SK-N-SH (cell line): ENCODE measurements around the gene CADPS2.

Experiments
- CTCF ChIP-seq: fragments of 200-600 bp; sonication (generic); IDR thresholded peaks from 2 replicates; pipeline ENCODE4 v1.6.1; 2017; ENCODE audit warnings: antibody characterized with exemption, mild to moderate bottlenecking, moderate library complexity
- EP300 ChIP-seq, 2 experiments: IDR thresholded peaks; 2 replicates each; pipeline versions ENCODE4 v1.4.0 to v1.6.1; 2012; ENCODE audit warnings: borderline replicate concordance in 1 of 2, low read depth in 1 of 2, low read length in 1 of 2
- EZH2phosphoT487 ChIP-seq: fragments of 200-600 bp; sonication (generic); IDR thresholded peaks from 2 replicates; pipeline ENCODE4 v1.6.1; 2017; ENCODE audit warnings: low read depth, mixed run types, mild to moderate bottlenecking, antibody characterized with exemption, moderate library complexity, borderline replicate concordance
- MEF2A ChIP-seq: IDR thresholded peaks from 2 replicates; pipeline ENCODE4 v1.4.0; 2012; ENCODE audit warnings: low read depth, borderline replicate concordance
- POLR2AphosphoS5 ChIP-seq: IDR thresholded peaks from 2 replicates; pipeline ENCODE4 v1.6.1; 2012; ENCODE audit warnings: low read depth, low read length
- RAD21 ChIP-seq: IDR thresholded peaks from 2 replicates; pipeline ENCODE4 v1.6.1; 2012; ENCODE audit warnings: mild to moderate bottlenecking, low read length
- SIN3A ChIP-seq: IDR thresholded peaks from 2 replicates; pipeline ENCODE4 v1.6.1; 2012; ENCODE audit warnings: low read depth, mild to moderate bottlenecking, low read length, moderate library complexity, borderline replicate concordance
- SMC3 ChIP-seq: IDR thresholded peaks from 2 replicates; pipeline ENCODE4 v1.6.1; 2012; ENCODE audit warnings: low read depth, low read length, improper control_type of control experiment
- TCF12 ChIP-seq: IDR thresholded peaks from 2 replicates; pipeline ENCODE4 v1.4.0; 2012
- TEAD4 ChIP-seq: IDR thresholded peaks from 2 replicates; pipeline ENCODE4 v1.4.0; 2012; ENCODE audit warnings: mild to moderate bottlenecking, borderline replicate concordance; ENCODE audit not compliant: insufficient read depth

- TF ChIP-seq CTCF, result no peak
- no peak for TF ChIP-seq EP300 (IDR thresholded peaks at IDR 0.05; ENCODE audit: borderline replicate concordance in 1 of 2, low read depth in 1 of 2, low read length in 1 of 2)
- no peak for TF ChIP-seq EZH2phosphoT487
- no peak for TF ChIP-seq SIN3A
- TF ChIP-seq RAD21, result no peak
- no peak for TF ChIP-seq SMC3
- no peak for TF ChIP-seq MEF2A
- TF ChIP-seq TEAD4, result no peak
- no peak for TF ChIP-seq POLR2AphosphoS5
- TF ChIP-seq TCF12, result no peak
Measured at GRCh38 chr7:122844191-122844988, 41.9 kb downstream of the CADPS2 start.
